NCI-H510A treated with DMSO at 0.1 percent for 48 hours (cell line): Measurements from ENCODE around the gene ITPRIPL2.

Experiments
- DNase-seq: peaks from one replicate; lab custom pipeline; 2025; lab: John Stamatoyannopoulos, UW

Gene ITPRIPL2

GRCh38 chr16:19113577-19114358, at the start of gene ITPRIPL2:
Gene ITPRIPL2, plus strand, starts transcription at chr16:19113964. Its CDS starts 498 bp downstream, at chr16:19114462.
- peak; percentile 99 for DNase-seq

GRCh38 chr16:19066988-19067348, 46.8 kb upstream of the ITPRIPL2 start:
- DNase-seq = no peak

- DNase-seq = peak; percentile 100
Observed at GRCh38 chr16:19067349-19068236, 46.2 kb upstream of the ITPRIPL2 start, which contains the start of gene COQ7. Gene COQ7, plus strand, starts transcription at chr16:19067614. Its CDS starts 51 bp downstream, at chr16:19067665.

GRCh38 chr16:19068237-19068815, 45.4 kb upstream of the ITPRIPL2 start:
- DNase-seq = no peak

GRCh38 chr16:19071811-19072777, 41.7 kb upstream of the ITPRIPL2 start:
- DNase-seq = peak; percentile 92

- no peak for DNase-seq
Observed at GRCh38 chr16:19073344-19073743, 40.4 kb upstream of the ITPRIPL2 start.

GRCh38 chr16:19073863-19074262, 39.9 kb upstream of the ITPRIPL2 start:
- DNase-seq = no peak

- no peak for DNase-seq
Observed at GRCh38 chr16:19075511-19075910, 38.3 kb upstream of the ITPRIPL2 start.

- no peak for DNase-seq
Observed at GRCh38 chr16:19077879-19078278, 35.9 kb upstream of the ITPRIPL2 start.

GRCh38 chr16:19083670-19084069, 30.1 kb upstream of the ITPRIPL2 start:
- no peak for DNase-seq

GRCh38 chr16:19084139-19084538, 29.6 kb upstream of the ITPRIPL2 start:
- DNase-seq = no peak

- DNase-seq = no peak
Observed at GRCh38 chr16:19084879-19085278, 28.9 kb upstream of the ITPRIPL2 start.

GRCh38 chr16:19085679-19086200, 28.0 kb upstream of the ITPRIPL2 start:
- no peak for DNase-seq

- DNase-seq = peak; percentile 100
Observed at GRCh38 chr16:19086322-19087199, 27.2 kb upstream of the ITPRIPL2 start.

- no peak for DNase-seq
Observed at GRCh38 chr16:19088341-19088916, 25.3 kb upstream of the ITPRIPL2 start.

GRCh38 chr16:19089410-19089955, 24.3 kb upstream of the ITPRIPL2 start:
- no peak for DNase-seq

GRCh38 chr16:19090916-19091315, 22.8 kb upstream of the ITPRIPL2 start:
- no peak for DNase-seq

- DNase-seq = no peak
Observed at GRCh38 chr16:19092653-19093410, 20.9 kb upstream of the ITPRIPL2 start.
